GM21737 (cell line): ENCODE results near the gene BIVM.

ENCODE experiments used
- ATAC-seq: cut with Tn5 transposase; IDR thresholded peaks from one replicate; pipeline ENCODE4 v1.9.1; 2021; ENCODE audit warnings: mild to moderate bottlenecking, moderate library complexity; ENCODE audit not compliant: unreplicated experiment

The BIVM gene

DNA sequence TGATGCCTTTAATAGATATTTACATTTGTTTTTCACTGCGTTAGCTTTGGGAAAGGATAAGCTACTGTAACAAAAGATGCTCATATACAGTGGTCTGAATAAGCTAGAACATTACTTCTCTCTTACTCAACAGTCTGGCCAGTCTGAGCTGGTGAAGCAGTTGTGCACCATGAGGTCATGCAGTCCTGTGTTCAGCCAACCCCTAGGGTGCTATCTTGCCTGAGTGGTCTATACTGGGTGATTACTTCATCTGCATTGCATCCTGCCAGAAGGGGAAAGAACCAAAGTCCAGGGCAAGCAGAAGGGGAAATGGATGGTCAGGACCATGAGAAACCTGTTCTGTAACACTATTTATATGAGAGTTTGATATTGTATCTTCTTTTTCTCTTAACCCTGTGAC, 78.4 kb downstream of the BIVM start:
- ATAC-seq, result no peak

DNA sequence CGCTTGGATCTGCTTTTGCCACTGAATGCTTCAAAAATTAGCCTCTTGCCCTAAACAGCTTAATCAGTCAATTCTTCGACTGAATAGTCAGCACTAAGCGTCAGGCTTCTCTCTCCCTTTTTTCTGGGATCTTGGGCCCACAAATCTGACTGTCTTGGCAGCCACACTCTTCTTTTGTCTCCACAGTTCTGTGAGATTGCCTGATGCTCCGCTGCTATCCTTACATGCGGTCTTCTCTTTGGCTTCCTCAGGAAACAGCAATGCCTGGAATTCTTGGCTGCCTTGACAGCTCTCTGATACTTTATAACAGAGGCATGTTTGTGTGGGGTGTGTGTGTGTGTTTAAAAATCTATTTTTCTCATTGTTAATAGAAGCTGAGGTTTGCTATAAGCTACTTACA, 79.6 kb downstream of the BIVM start:
- ATAC-seq, result no peak

GRCh38 chr13:102879793-102880499, 81.0 kb downstream of the BIVM start:
- no peak for ATAC-seq

DNA sequence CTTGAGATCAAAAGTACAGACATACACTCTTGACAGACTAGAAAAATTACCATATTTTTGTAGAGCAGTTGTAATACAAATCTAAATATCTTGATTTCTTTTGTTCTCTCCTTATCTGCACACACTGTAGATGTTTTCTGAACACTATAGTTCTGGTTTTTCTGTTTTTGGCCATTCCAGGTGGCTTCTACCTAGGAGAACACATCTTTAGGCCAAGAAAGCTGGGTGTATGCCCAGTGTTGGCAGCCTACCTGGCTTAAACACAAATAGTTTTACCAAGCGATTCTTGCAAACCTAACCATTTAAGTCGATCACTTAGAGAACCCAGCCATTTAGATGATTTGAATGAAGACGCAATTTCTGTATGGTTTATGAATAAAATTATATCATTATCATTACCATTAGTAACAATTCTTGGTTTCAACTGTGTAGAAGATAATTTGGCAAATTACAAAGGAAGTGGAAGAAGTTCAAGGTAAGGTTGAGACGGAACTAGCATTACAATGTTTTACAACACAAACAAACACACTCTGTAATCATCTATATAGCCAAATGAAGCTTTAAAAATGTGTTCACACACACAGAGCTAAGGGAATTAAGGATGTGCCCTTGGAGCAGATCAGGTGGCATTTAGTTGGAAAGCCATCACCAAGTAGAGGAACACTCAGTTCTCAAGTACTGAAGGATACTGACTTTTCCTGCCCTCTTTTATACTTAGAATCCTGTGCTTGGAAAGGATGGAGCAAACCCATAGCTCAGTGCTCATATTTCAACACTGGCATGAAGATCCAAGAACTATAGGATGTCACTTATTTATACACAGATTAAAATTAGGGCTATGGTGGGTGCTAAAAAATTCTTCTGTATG, 83.1 kb downstream of the BIVM start:
- ATAC-seq, result no peak
